GM12892 (cell line): Measurements from ENCODE around the gene ZNF91.
"Not testable (repeated sequence)": the region's sequence is repeated elsewhere in the genome, so short reads cannot be mapped to it uniquely, and the experiment has no call there.

ENCODE experiments used
- DNase-seq: peaks from one replicate; pipeline ENCODE4 v3.0.0; 2011; ENCODE audit not compliant: insufficient read length
- FAIRE-seq: peaks from 2 replicates; lab custom pipeline; 2011; peaks lifted over from hg19 to GRCh38; lab: Jason Lieb, UNC
- POLR2A ChIP-seq: IDR thresholded peaks from 2 replicates; pipeline ENCODE4 v1.6.1; 2011; ENCODE audit warnings: low read depth, low read length, control low read depth
- POLR2AphosphoS5 ChIP-seq: IDR thresholded peaks from 2 replicates; pipeline ENCODE4 v1.6.1; 2011; ENCODE audit warnings: low read depth, low read length, control low read depth
- TAF1 ChIP-seq: IDR thresholded peaks from 2 replicates; pipeline ENCODE4 v1.6.1; 2011; ENCODE audit warnings: low read depth, mild to moderate bottlenecking, control low read depth, low read length, borderline replicate concordance

ZNF91 gene

GRCh38 chr19:23385404-23385803, 9.9 kb downstream of the ZNF91 start:
- DNase-seq (no peak), FAIRE-seq (no peak)
- no peak for TF ChIP-seq POLR2AphosphoS5
- TF ChIP-seq TAF1, result no peak
- no peak for TF ChIP-seq POLR2A

GRCh38 chr19:23384858-23385257, 10.4 kb downstream of the ZNF91 start:
- no peak for TF ChIP-seq POLR2A
- no peak for TF ChIP-seq TAF1
- TF ChIP-seq POLR2AphosphoS5, result no peak
- no peak for DNase-seq
- no peak for FAIRE-seq

GRCh38 chr19:23384166-23384565, 11.1 kb downstream of the ZNF91 start:
- no peak for TF ChIP-seq POLR2A
- no peak for TF ChIP-seq POLR2AphosphoS5
- no peak for TF ChIP-seq TAF1
- DNase-seq, result no peak
- FAIRE-seq, result no peak

GRCh38 chr19:23382955-23383354, 12.3 kb downstream of the ZNF91 start:
- TF ChIP-seq POLR2AphosphoS5, result no peak
- TF ChIP-seq POLR2A, result no peak
- no peak for TF ChIP-seq TAF1
- FAIRE-seq (no peak), DNase-seq (no peak)

- TF ChIP-seq POLR2AphosphoS5, result no peak
- TF ChIP-seq POLR2A, result no peak
- no peak for TF ChIP-seq TAF1
- no peak for DNase-seq
- no peak for FAIRE-seq
These were observed 14.2 kb downstream of the ZNF91 start for GRCh38 chr19:23381114-23381513.

GRCh38 chr19:23379671-23380070, 15.6 kb downstream of the ZNF91 start:
- FAIRE-seq, DNase-seq: not testable (repeated sequence)

GRCh38 chr19:23378948-23379347, 16.3 kb downstream of the ZNF91 start:
- FAIRE-seq, result no peak

GRCh38 chr19:23377276-23377675, 18.0 kb downstream of the ZNF91 start:
- TF ChIP-seq TAF1 (no peak), POLR2AphosphoS5 (no peak), POLR2A (no peak)
- FAIRE-seq, result no peak
- DNase-seq, result no peak

More at GRCh38 chr19:23378948-23379347, 16.3 kb downstream of the ZNF91 start:
- DNase-seq, result no peak
- TF ChIP-seq POLR2AphosphoS5 (no peak), POLR2A (no peak), TAF1 (no peak)

- DNase-seq (no peak), FAIRE-seq (no peak)
- no peak for TF ChIP-seq TAF1
- no peak for TF ChIP-seq POLR2AphosphoS5
- TF ChIP-seq POLR2A, result no peak
These were observed 28.8 kb downstream of the ZNF91 start for GRCh38 chr19:23366437-23366836.

GRCh38 chr19:23366031-23366430, 29.2 kb downstream of the ZNF91 start:
- FAIRE-seq, DNase-seq: not testable (repeated sequence)

- TF ChIP-seq TAF1, result no peak
- TF ChIP-seq POLR2A, result no peak
- no peak for TF ChIP-seq POLR2AphosphoS5
- no peak for FAIRE-seq
These were observed 30.0 kb downstream of the ZNF91 start for GRCh38 chr19:23365222-23365621.

GRCh38 chr19:23361843-23362242, 33.4 kb downstream of the ZNF91 start:
- not testable (repeated sequence) for FAIRE-seq, DNase-seq

More at GRCh38 chr19:23365222-23365621, 30.0 kb downstream of the ZNF91 start:
- no peak for DNase-seq

GRCh38 chr19:23351806-23352205, 43.5 kb downstream of the ZNF91 start:
- TF ChIP-seq POLR2AphosphoS5 (no peak), POLR2A (no peak), TAF1 (no peak)
- no peak for DNase-seq
- no peak for FAIRE-seq

GRCh38 chr19:23346696-23347095, 48.6 kb downstream of the ZNF91 start:
- FAIRE-seq (no peak), DNase-seq (no peak)
- TF ChIP-seq POLR2A (no peak), TAF1 (no peak), POLR2AphosphoS5 (no peak)
